GM18508 (cell line): ENCODE measurements around the gene FBXO45.
"Not testable (repeated sequence)": the region's sequence is repeated elsewhere in the genome, so short reads cannot be mapped to it uniquely, and the experiment has no call there.

Source experiments
- ATAC-seq: cut with Tn5 transposase; IDR thresholded peaks from one replicate; pipeline ENCODE4 v1.9.1; 2021; ENCODE audit warnings: moderate number of reproducible peaks; ENCODE audit not compliant: insufficient read depth, unreplicated experiment

The FBXO45 gene, protein sequence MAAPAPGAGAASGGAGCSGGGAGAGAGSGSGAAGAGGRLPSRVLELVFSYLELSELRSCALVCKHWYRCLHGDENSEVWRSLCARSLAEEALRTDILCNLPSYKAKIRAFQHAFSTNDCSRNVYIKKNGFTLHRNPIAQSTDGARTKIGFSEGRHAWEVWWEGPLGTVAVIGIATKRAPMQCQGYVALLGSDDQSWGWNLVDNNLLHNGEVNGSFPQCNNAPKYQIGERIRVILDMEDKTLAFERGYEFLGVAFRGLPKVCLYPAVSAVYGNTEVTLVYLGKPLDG

GRCh38 chr3:196568246-196569002, at the start of gene FBXO45, which contains the start of gene WDR53:
Gene FBXO45 (plus strand): TSS chr3:196568660. CDS start chr3:196568985, 325 bp downstream.
Gene WDR53 (minus strand): TSS chr3:196568554. CDS start chr3:196561475, 7,079 bp downstream.
- ATAC-seq = peak; percentile 75

GRCh38 chr3:196518966-196519717, 49.3 kb upstream of the FBXO45 start:
- ATAC-seq = no peak

GRCh38 chr3:196519718-196520082, 48.8 kb upstream of the FBXO45 start:
- ATAC-seq = no peak

DNA sequence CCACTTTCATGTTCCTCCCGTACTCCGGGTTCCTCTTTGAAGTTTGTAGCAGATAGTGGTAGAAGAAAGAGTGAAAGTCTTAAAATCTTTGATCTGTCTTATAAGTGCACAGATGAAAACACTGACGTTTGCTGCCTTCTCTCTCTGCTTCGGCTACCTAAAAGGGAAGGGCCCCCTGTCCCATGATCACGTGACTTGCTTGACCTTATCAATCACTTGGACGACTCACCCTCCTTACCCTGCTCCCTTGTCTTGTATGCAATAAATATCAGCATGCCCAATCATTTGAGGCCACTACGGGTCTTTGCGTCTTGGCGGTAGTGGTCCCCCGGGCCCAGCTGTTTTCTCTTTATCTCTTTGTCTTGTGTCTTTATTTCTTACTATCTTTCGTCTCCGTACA, 47.2 kb upstream of the FBXO45 start:
- ATAC-seq = not testable (repeated sequence)

GRCh38 chr3:196523841-196524240, 44.6 kb upstream of the FBXO45 start:
- no peak for ATAC-seq

DNA sequence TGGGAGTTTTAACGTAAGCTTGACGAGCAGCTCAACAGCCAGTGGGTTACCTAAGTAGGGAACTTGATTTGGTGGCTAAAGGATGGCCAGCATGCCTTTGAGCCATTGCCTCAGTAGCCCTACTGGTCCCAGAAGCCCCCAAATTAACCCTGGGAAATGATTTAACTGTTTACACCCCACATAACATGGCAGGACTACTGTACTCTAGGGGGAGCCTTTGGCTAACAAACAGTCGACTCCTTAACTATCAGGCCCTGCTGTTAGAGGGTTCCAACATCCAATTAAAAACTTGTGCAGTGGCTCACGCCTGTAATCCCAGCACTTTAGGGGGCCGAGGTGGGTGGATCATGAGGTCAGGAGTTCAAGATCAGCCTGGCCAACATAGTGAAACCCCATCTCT, 43.9 kb upstream of the FBXO45 start:
- no peak for ATAC-seq

DNA sequence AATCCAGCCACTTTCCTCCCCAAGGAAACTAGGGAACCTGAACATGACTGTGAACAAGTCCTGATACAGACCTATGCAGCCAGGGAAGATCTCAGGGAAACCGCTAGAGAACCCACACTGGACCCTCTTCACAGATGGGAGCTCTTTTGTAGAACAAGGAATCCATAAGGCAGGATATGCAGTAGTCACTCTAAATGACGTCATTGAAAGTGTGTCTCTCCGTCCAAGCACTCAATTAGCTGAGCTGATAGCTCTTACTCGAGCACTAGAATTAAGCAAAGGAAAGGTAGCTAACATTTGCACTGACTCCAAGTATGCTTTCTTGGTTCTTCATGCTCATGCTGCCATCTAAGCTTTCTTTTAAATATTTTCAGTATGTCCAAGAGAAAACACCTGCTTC, 43.3 kb upstream of the FBXO45 start:
- no peak for ATAC-seq

- no peak for ATAC-seq
These were observed 39.7 kb upstream of the FBXO45 start for GRCh38 chr3:196528639-196529233.

- ATAC-seq = no peak
These were observed 37.0 kb upstream of the FBXO45 start for GRCh38 chr3:196531418-196531817.

DNA sequence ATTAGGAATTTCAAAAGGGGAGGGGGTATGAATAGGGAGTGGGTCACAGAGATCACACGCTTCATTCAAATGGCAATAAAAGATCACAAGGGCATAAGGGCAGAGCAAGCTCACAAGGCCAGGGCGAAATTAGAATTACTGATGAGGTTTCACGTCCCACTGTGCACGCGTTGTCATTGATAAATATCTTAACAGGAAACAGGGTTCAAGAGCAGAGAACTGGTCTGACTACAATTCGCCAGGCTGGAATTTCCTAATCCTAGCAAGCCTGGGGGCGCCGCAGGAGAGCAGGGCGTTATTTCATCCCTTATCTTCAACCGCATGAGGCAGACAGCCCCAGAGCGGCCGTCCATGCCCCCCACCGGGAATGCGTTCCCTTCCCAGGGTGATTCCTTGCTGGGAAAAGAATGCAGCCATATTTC, 35.2 kb upstream of the FBXO45 start:
- ATAC-seq = no peak

GRCh38 chr3:196537319-196537984, 31.0 kb upstream of the FBXO45 start:
- ATAC-seq = no peak

GRCh38 chr3:196541684-196542445, 26.6 kb upstream of the FBXO45 start:
- ATAC-seq = no peak

GRCh38 chr3:196544491-196544992, 23.9 kb upstream of the FBXO45 start:
- ATAC-seq = no peak

GRCh38 chr3:196546537-196546936, 21.9 kb upstream of the FBXO45 start:
- no peak for ATAC-seq

DNA sequence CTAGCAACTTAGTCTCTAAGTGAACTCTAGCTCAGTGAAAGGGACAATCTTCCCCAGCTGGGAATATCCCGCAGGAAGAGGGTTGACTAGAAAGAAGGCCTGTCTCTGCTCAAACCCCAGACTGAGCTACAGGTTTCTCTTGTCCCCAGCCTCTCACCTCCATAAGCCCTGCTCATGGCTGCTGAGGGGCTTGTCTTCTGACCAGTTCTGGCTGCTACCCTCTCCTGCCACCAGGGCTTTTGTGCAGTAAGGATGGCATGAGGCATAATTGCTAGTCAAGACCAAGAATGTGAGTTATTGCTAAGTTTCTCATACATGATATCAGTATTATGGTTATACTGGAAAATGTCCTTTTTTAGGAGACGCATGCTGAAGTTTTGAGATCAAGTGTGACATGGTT, 21.4 kb upstream of the FBXO45 start:
- no peak for ATAC-seq

DNA sequence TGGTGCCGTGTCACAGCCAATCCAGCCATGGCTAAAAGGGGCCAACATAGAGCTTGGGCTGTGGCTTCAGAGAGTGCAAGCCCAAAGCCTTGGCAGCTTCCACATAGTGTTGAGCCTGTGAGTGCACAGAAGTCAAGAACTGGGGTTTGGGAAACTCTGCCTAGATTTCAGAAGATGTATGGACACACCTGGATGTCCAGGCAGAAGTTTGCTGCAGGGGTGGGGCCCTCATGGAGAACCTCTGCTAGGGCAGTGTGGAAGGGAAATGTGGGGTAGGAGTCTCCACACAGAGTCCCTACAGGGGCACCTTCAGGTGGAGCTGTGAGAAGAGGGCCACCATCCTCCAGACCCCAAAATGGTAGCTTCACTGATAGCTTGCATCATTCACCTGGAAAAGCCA, 19.1 kb upstream of the FBXO45 start:
- not testable (repeated sequence) for ATAC-seq

DNA sequence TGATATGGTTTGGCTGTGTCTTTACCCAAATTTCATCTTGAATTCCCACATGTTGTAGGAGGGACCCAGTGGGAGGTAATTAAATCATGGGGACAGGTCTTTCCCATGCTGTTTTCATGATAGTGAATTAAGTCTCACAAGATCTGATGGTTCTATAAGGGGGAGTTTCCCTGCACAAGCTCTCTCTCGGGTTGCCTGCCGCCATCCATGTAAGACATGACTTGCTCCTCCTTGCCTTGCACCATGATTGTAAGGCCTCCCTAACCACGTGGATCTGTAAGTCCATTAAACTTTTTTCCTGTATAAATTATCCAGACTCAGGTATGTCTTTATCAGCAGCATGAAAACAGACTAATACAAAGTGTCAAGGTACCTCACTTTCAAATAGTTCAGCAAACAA, 18.3 kb upstream of the FBXO45 start:
- ATAC-seq = not testable (repeated sequence)

- no peak for ATAC-seq
These were observed 16.2 kb upstream of the FBXO45 start for GRCh38 chr3:196552253-196552652.

GRCh38 chr3:196553551-196553950, 14.9 kb upstream of the FBXO45 start:
- no peak for ATAC-seq
